NCI-H446 (cell line): ENCODE measurements around the gene TIAM1.

Experiments used
- DNase-seq, 2 experiments: peaks; one replicate each; lab custom pipeline; 2025; lab: John Stamatoyannopoulos, UW

The TIAM1 gene

DNA sequence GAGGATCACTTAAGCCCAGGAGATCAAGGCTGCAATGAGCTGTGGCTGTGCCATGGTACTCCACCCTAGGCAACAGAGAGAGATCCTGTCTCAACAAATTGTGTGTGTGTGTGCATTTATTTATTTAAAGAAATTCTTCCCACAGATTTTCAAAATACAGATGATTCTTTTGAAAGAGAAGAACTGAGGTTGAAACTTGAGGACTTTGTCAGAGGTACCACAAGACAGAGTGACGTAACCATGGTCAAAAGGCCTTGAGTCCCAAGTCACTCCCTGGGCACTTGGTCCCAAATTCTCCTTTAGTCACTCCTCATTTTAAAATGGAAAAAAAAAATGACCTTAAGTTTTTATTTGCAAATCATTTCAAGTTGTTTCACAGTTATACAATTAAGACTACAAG, 57.4 kb downstream of the TIAM1 start:
- no peak for DNase-seq

DNA sequence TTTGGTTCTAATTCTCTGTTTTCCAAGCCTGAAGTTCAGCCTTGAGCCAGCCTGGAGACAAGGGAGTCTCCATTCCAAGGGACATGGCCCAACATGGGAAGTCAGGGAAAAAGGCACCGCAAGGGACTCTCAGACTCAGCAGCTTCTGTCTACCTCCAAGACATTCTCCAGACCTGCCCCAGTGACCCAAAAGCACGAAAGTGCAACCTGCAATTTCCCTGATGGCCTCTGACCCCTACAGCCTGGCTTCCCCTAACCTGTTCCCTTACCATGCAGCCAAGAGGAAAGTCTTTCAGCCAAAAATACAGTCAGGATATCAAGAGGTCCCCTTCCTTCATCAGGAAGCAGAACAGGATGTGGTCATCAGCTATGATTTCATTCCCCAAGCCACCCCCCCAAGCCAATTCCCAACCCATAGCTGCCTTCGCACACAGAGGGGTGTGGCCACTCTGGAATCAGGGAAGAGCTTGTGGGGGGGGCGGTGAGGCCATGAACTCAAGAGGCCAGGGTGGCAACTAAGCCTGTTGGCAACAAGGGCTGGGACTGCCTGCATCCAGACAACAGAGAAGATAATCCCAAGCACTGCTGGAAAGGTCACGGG, 59.2 kb downstream of the TIAM1 start:
- no peak for DNase-seq

DNA sequence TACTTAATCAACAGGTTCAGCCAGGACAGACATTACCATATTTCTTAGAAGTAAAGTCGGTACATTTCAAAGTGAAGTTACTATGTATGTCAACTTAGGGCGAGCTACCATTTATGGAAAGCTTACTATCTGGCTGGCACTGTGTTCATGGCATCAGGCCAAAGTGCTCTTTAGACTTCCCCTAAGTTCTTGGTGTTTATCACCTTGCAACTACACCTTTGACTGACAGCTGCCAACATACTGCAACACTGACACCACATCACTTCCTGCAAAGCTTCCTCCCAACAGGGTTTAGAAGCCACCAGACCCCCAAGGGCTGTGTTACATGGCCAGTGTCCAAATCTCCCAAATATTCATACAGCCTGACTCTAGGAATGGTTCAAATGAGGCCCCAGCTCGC, 61.0 kb downstream of the TIAM1 start:
- DNase-seq: no peak

DNA sequence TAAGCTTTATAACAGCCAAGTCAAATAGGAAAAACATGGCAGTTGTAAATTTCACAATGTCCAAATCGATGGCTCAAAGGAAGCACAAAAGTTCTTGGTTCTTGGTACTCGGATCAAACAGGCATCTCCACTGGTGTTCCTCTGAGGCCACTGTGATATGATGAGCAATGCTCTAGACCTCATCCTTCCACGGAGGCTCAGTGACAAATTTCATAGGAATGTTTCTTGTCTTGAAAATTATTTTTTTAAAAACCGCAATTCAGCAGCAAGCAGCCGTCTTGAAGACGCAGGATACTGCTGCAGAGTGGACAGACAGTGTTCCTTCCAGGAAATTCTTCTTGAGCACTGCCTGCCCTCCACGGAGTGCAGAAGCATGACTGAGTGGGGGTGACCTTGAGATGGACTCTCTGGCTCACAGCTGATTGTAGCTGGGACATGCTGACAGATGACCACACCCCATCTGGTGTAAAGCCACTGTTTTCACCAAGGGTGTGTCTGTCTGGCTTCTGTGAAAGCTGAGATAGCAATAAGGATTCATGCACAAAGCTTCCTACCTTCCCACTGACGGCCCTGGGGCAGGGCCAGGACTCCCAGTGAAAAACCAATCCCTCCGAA, 61.9 kb downstream of the TIAM1 start:
- DNase-seq: no peak

DNA sequence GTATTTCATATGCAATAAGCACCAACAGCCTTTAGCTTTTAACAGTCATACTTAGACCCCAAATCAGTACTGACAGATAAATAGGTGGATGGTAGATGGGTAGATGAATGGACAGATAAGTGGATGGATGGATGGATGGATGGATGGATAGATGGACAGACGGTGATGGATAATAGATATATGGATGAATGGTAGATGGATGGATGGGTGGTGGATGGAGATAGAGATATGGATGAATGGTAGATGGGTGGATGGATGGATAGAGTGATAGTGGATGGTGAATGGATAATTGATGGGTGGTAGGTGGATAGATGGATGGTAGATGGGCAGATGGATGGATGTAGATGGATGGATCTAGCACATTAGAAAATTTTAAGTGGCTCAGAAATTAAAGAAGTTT, 62.5 kb downstream of the TIAM1 start:
- DNase-seq: no peak

DNA sequence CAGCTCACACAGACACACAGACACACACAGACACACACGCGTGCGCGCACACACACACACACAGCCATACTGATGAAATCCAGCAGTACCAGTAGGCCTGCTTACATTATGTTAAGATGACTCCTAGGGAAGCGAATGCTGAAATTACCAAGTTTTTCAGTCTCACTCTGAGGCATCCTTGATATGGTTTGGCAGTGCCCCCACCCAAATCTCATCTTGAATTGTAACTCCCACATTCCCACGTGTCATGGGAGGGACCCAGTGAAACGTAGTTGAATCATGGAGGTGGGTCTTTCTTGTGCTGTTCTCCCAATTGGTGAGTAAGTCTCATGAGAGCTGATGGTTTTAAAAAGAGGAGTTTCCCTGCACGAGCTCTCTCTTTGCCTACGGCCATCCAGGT, 64.1 kb downstream of the TIAM1 start:
- no peak for DNase-seq

DNA sequence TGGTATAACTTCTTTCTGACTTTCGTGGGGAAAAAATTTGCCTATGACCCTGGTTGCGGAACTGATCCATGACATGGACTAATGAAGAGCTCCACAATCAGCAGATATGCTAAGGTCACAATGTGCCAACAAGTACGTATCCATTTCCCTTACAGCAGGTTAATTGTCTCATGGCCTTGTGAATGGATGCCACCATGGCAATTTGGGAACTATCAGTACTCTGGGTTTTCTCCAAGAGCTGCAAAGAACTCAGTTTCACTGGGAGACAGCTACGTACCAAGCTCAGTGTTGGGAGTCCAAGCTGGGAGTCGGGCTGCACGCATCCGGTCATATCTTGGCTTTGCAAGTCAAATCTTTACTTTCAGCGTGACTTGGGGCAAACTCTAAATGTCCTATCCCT, 64.8 kb downstream of the TIAM1 start:
- no peak for DNase-seq

DNA sequence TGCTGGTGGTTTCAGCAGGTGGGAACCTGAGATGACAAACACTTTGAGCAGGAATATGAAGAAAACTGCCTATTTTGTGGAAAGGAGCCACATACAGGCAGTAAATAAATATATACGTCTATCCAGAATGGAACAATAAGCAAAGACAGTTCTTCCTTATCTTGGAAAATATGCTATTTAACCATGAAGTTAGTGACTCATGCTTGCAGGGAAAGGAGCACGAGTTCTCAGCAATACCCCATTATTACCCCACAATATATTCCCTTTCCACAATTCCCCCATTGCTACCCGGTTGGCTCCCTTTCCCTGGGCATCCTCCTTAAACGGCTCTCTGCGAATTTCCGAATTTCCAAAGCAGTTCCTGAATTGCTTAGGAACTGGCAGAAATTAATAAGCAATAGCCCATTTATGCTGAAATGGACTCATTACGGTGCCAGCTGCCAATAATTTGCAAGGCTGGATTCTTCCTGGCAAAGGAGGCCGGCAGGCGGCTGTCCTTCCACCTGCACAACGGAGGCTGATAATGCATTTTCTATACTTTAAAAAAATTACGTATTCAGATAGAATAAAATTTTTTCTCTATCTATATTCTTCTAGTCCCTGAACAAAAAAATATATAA, 65.4 kb downstream of the TIAM1 start:
- peak; percentile 20 to 38 for DNase-seq

DNA sequence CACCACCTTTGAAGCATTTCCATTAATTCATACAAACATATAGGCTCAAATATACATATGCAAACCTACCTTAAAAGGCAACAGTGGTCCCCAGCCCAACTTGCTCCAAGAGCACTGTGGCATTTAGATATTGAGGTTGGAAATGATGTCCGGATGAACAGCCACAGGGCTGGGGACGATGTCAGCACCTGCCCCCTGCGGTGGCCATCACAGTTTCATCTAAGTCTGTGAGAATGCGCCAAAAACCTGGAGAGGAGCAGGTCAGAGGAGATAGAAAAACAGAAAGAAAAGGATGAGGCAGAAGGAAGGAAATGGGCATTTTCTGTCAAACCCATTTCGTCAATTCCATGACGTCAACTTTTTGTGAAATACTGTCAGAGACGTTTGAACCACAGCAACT, 67.4 kb downstream of the TIAM1 start:
- DNase-seq: no peak

DNA sequence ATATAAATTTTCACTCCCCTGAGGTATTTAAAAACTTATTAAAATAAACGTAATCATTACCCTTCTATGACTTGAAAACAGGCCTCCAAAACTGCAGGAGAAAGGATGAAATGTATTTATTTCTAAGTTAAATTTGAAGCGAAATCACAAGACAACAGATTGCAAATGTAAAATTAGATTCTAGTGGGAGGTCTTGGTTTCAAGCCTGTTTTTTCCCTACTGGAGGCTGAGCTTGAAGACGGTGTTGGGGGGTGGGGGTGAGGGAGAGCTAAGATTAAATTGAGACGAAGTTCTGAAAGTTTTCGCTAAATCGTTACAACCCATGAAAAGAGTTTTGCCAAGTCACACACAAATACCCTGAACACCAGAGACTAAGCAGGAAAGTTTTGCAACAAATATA, 68.2 kb downstream of the TIAM1 start:
- DNase-seq: no peak

DNA sequence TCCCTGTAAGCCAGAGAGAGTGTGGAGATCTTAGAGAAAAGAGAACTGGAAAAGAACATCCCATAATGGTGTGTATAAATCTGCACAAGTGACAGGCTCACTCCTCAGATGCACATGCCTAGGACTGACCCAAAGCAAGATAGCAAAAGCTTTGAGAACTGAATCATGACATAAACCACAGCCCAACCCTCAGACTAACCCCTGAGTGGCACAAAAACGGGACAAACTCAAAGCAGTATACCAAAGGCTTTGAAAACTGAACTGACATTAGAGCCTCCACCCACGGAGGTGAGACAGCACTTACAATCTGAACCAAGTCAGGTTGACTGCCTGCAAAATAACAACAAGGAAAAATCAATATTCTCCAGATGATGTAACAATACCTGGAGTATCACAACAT, 70.8 kb downstream of the TIAM1 start:
- DNase-seq: no peak

DNA sequence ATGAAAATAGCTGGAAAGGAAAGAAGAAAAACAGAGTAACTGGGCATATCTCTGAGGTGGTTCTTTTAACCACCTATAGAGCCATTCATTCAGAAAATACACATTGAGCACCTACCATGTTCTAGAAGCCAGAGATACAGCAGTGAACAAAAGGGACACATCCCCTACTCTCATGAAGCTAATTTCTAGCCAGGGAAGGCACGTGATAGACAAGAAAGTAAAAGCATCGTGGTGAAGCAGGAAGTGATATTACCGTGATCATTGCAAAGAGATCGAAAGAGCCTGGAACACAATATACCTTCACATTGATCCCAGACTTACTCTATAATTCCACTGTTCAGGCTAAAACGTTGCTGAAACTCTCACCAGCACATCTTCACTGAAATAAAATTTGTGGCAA, 76.0 kb downstream of the TIAM1 start:
- no peak for DNase-seq

DNA sequence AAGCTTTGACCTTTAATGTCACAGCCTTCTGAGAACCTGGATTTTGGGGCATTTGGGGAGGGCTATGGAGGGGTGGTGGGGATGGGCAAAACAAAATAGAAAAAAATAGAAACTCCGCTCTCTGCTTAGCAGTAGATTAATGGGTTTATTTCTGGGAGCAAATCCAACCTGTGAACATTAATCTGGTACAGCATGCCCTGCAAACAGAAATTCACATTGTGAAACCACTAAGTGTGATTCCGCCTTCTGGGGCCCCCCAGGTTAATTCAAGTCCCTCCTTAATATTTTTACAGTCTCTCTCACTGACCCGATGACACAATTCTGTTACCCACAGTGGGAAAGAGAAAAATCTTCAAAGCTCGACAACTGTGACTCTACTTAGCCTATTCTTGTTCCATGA, 76.4 kb downstream of the TIAM1 start:
- DNase-seq: no peak

DNA sequence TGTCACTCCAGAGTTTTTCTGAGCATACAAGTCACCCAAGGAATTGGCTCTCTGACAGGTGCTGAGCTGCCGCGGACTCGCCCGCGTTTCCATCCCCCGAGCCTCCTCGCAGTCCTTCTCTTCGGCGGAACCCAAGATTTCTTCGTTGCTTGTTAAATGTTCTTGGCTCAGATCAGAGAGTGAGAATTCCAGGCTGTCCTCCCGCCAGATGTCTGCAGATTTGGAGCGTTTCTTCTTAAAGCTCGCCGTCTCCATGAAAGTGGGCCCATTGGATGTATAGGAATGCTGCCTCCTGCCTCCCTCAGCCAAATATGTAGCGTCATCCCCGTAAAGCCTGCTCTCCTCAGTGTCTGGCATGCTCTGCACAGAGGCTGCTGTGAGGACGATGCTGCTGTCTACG, 77.8 kb downstream of the TIAM1 start:
- peak in 1 of 2 experiments; percentile 6 for DNase-seq

DNA sequence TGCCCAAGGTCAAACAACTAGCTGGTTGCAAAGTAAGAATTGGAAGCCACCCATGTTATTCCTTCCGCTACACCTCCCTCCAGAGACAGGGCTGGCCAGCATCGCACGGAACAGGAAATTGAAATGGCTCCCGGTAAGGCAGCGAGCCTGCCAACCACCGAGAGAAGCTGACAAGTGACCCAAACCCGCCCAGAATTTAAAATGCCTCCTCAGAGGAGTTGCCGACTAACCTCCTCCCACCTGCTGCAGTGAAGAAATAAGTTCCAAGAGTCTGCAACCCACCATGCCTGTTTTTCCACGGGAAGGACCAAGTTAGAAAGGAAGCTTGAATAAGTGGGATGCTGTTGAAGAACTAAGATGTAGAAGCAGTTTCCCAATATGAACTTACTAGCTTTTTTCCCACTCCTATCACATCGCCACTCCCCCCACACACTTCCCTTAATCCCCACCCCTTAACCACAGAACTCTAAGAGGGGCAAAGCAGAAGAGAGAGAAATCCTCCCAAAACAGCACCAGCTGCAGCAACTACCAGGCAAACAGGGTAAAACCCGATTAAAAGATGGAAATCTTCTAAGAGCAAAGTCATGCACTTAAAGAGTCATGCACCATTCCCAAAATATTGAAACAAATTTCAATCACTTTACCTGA, 78.6 kb downstream of the TIAM1 start:
- peak in 1 of 2 experiments; percentile 14 for DNase-seq

DNA sequence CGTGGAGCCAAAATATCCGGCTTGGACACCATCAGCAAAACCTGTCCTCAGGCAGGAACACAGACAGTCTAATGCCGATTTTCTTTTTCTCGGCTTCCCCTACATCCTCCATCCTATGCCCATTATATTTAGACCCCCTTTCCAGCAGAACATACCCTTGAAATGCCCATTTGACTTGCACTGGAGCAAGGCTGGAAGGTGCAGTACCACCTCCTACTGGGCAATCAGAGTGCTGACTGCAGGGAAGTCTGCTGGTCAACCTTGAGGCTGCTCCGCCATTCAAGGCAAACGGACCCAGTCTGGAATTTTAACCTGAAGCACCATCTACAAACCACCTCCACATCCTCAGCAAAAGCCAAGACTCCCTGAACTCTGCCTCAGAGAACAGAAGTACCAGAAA, 79.5 kb downstream of the TIAM1 start:
- DNase-seq: no peak

DNA sequence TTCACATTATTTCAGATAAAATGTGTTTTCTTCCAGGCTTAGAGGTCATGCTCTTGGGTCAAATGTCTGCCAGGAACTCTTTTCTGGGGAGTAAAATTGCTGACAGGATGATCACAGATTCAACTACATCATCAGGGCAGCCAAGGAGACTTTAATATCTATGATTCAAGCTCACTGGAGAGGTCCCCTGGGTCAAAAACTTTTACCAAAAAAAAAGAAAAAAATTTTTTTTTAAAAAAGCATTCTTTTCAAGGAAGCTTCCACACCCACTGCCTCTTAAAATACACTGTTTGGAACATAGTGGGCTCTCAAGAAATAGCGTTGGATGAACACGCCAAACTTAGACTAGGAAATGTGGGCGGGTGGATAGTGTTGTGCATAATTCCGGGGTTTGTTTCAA, 81.3 kb downstream of the TIAM1 start:
- DNase-seq: no peak

DNA sequence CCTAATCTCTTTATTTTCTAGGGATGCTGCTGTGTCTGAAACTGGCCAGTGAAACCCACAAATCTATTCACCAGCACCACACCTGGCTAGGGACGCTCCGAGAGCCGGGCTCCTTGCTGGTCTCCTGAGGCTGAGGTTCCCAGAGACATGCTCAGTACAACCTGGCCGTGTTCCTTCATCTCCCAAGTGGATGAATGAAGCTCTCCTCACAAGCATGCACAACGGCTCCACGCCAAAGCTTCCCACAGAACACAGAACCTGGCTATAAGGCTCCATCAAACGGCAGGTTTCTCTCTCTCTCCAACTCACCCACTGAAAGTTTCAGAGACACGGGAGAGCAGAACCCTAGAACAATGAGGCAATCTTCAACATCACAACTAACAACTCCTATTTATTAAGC, 82.3 kb downstream of the TIAM1 start:
- DNase-seq: no peak

DNA sequence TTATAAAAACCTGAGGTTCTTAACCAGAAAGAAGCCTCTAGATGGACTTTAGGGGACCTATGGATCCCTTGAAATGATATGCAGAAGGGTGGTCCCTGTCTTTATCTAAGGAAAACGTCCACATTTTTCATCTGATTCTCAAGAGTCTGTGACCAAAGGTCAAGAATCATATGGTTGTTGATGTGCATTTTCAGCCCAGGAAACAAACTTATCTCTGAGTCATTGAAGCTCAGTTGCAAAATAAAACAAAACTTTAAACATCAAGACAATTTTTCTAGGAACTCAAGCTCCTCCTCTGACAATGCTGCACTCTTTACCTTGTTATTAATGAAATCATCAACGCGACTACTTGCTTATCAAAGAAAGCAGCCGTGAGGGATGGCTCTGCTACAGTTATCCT, 83.3 kb downstream of the TIAM1 start:
- no peak for DNase-seq

DNA sequence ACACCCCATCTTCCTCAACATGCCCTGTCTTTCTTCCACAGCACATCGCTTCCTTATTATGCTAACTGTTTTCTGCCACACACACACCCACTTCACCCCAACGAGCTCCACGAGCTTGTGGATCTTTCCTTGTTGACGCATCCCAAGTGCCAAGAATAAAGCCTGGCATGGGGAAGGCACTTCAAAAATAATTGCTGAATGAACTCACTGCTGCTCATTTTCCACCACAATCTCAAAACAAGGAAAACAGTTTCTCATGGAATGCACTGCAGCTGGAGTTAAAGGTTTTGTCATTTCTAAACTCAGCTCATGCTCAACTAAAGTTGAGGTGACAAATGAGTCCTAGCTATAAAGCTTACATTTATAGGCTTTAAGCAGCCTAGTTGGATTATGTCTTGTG, 86.0 kb downstream of the TIAM1 start:
- peak in 1 of 2 experiments; percentile 5 for DNase-seq

DNA sequence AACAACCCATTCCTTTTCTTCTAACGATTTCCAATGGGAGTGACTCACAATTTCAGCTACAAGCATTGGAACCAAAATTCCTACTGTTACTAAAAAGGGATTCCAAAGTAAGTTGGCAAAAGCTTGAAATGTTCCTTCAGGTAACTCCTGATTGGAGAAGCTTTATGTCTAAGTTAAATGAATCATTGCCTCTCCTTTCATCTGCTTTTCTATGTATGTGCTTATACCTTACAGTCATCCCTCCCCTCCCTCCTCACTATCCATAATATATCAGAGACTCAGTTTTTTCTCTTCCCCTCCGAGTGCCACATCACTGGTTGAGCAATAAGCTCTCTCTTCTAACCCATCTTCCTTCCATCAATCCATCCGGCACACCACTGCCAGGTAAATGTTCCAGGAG, 86.8 kb downstream of the TIAM1 start:
- DNase-seq: no peak

DNA sequence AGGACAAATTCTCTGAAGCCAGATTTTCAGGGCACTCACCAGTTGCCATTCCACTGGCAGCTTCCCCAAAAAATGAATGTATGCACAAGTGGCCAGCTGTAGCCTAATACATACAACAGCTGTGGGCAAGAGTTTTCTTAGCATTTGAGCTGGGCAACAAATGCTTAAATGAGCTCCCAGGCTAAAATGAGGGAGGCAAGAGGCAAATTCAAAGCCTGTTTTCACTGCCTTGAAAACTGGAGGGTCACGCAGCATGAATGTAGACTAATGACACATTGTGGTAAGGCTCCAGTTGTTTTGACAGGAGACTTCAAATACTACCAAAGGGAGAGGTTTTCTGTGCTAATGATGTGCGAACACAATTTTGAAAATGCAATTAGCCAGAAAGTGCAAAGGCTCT, 88.2 kb downstream of the TIAM1 start:
- peak; percentile 61 for DNase-seq

DNA sequence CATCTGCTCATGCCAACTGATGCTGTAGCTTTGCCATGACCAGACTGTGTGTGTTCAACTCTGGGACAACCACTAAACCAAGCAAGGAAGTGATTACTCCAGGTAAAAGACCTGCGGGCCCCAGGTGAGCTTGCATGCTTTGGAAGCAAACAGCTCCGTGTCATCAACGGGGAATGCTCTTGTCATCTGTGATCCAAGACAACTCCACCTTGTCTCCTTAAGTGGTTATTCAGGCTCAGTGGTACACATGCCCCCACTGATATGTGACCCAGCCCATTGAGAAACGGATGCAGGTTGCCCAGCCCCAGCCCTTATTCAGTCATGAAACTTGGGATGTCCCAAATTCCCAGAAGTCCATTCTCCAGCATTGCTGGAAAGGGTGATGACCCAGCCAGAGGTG, 89.0 kb downstream of the TIAM1 start:
- no peak for DNase-seq
